Hematopoietic multipotent progenitor cell (in vitro differentiated cells): ENCODE data around the gene UBE2A. TPM values are rescaled to one million over a fixed set of nuclear protein-coding genes. Genes with fewer than 3 reads are reported as not detected.

Experiments
- DNase-seq, 3 donors: peaks; one replicate each; pipeline ENCODE4 v3.0.0-alpha.2; 2011 to 2015; ENCODE audit warnings: low read depth in 2 of 3, low spot score in 2 of 3
- total RNA-seq: library from RNA; depleted of rRNA; stranded (reverse); fragments of >200 nt; gene quantifications from one replicate; pipeline ENCODE4 v1.2.3, GENCODE V29; 2012

UBE2A gene
- 21.3 TPM for total RNA-seq

GRCh38 chrX:119574394-119575266 is at the start of gene UBE2A:
Gene UBE2A, plus strand, starts transcription at chrX:119574563. Its CDS starts 149 bp downstream, at chrX:119574712.
- DNase-seq: peak; percentile 62 to 94 (median 91)

GRCh38 chrX:119529345-119530276 is 44.8 kb upstream of the UBE2A start:
- peak in 1 of 3 donors; percentile 4 for DNase-seq

DNA sequence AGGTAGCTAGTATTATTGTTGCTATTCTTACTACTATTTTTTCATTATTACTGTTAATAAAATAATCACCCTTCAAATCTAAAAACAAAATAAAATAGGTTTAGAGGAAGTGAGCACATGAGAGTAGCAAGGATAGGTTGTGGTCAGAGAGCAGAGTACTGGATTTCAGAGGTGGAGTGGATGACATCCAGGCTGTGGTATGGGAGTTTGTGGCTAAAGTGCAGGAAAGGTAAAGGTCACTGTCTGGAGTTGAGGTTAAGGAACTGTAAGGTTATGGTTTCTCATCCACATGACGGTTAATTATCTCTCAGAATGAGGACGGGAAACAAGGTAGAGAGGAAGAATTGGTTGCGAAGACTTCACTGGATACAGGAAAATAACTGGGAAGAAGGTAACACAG is 36.9 kb upstream of the UBE2A start:
- DNase-seq: no peak

- DNase-seq: no peak
Measured at GRCh38 chrX:119539872-119540271, 34.5 kb upstream of the UBE2A start.

GRCh38 chrX:119541188-119541587 is 33.2 kb upstream of the UBE2A start:
- DNase-seq: no peak

DNA sequence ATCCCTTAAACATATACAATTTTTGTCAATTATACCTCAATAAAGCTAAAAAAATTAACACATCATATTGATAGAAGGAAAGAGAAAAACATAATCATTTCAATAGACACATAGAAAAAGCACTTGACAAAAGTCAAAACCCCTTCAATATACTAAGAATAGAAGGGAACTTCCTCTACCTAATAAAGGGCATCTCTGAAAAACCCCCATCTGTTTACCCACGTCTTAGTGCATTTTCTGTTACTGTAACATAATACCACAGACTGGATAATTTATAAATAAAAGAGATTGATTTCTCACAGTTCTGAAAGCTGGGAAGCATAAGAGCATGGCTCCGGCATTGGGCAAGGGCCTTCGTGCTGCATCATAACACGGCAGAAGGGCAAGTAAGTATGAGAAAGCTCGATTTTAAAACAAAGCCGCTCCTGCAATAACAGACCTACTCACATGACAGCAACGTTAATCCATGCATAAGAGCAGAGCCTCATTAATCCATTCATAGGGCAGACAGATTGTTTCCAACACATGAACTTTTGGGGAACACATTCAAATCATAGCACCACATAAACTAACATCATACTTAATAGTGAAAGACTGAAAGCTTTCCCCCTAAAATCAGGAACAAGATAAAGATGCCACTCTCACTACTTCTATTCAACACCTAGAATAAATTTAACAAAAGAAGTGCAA is 24.9 kb upstream of the UBE2A start:
- no peak for DNase-seq

GRCh38 chrX:119552508-119552907 is 21.9 kb upstream of the UBE2A start:
- DNase-seq: no peak

GRCh38 chrX:119565107-119565663 is 9.2 kb upstream of the UBE2A start, which contains the start of gene STEEP1:
Gene STEEP1, minus strand, starts transcription at chrX:119565409. Its CDS starts 54 bp downstream, at chrX:119565355.
- peak; percentile 57 to 94 (median 89) for DNase-seq

DNA sequence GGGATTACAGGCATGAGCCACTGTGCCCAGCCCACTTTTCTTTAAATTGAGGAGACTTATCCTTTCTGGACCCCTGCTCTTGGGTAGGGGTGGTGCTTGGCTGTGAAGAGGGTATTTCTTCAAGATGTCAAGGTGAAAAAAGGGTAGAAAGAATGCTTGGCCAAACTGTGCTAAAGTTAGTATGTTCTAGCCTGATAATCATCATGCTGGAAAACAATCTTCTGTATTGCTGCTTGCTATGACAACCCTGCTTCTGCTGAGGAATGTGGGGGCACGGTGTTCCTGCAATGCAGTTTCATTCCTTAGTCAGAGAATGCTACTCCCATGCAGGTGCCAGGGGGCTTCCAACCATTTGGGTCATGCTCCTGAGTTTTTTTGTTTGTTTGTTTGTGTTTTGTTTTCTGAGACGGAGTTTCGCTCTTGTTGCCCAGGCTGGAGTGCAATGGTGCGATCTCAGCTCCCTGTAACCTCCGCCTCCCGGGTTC is 4.0 kb upstream of the UBE2A start:
- no peak for DNase-seq

DNA sequence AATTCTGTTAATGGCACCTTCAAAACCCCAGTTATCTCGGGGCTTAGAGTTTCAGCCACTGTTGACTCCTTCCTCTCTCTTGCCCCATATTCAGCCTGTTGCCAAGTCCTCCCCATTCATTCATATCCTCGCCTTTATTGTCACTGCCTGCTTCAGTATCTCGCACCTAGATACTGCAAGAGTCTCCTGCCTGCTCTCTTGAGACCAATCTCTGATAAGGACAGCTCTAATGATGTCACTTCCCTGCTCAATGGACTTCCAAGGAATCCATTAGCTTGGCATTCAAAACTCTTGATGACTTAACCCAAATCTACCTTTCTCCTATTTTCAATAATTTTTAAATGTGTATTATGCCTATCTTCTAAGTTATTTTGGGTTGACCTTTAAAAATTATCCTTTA is 1.1 kb upstream of the UBE2A start:
- DNase-seq: no peak

DNA sequence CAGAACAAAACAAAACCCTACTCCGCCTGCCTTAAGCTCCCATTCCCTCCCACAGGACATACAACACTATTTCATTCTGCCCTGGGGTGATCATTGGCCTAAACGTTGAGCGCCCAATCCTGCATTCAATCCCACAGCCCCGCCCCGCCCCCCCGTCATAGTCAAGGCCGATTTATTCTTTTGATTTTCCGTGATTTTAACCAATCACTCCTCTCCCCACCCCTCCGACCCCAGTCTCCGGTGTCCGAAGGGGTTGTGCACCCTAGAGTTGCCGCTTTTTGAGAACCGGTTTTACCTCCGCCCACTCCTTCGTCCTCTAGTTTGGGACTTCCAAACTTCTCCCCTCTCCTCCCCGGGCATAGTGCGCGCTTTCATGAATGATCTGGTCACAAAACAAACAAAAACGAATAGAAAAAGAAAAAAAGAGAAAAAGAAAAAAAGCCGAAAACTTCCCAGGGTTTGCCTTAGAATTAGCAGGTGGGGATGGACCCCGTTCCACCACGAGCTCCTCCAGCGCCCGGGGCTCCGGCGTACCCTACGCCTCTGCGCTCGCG is 446 bp upstream of the UBE2A start:
- no peak for DNase-seq

GRCh38 chrX:119579414-119579813 is 5.1 kb downstream of the UBE2A start:
- no peak for DNase-seq

DNA sequence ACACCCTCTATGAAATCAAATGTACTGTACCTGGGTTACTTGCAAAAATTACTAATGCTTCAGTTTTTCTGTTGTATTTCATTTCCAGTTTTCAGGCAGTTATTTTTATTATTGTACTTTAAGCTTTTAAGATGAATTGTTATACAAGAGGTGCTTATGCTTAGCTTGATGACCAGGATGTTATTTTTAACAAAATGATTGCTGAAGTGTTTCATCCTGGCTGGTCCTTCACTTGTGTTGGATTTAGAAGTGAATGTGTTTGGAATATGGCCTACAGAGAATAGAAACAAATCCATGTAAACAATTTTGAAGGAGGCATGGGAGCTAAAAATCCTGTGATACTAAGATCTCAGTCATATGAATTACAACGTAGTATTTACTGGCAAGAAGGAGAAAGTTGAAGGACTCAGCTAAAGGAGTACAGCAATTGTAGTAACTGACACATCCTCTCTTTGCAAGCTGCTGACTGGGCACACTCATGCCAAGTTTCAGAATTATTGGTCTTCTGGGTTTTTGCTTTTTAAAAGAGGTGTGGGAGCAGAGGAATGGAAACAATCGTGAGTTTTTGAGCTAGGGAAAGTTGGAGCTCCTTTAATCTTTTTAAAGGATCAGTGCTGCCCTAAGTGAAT is 9.2 kb downstream of the UBE2A start:
- DNase-seq: no peak

DNA sequence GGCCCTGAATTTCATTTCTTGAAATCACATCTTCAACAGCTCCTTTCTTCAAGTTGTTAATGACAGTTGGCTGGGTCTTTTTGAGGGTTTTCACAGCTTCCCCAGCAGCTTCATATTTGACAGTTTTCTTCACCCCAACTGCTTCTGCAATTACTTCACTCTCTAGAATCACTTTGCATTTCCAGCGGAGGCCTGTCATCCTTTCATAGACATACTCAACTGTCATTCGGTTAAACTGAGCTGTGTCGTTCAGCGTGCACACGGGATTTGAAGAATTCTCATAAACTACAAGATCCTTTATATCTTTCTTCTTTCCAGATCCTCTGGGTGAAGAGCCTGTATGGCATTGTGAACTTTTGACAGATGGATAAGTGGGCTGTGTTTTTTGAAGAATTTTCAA is 15.4 kb downstream of the UBE2A start:
- no peak for DNase-seq

GRCh38 chrX:119602701-119603255 is 28.4 kb downstream of the UBE2A start:
- no peak for DNase-seq

DNA sequence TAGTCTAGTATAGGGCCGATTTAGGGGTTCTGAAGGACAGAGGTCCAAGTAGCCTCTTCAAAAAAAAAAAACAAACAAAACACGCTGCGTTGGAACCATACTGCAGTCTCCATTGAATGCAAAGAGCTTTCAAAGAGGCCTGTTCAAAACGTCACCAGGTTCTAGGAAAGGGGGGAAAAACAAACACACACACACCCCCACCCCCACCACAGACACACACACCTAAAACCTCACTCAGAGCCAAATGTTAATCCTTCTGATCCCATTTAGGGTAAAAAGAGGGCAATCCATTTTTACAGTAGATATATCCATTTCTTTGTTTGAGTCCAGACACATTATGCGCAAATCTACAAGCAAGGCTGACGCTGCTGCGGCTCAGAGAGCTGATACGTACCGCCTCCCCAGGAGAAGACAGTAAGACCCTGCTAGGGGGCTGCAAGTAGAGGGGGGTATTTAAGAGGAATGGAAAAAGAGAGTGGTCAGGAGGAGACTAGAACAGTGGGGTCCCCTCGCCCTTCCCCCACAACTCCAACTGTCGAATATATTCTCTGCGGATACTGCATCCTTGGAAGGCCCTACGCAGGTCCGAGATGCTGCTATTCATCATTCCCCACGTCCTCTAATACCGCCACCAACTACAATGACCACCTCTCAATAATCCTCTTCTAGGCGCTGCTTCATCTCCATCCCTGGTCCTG is 30.6 kb downstream of the UBE2A start:
- no peak for DNase-seq

DNA sequence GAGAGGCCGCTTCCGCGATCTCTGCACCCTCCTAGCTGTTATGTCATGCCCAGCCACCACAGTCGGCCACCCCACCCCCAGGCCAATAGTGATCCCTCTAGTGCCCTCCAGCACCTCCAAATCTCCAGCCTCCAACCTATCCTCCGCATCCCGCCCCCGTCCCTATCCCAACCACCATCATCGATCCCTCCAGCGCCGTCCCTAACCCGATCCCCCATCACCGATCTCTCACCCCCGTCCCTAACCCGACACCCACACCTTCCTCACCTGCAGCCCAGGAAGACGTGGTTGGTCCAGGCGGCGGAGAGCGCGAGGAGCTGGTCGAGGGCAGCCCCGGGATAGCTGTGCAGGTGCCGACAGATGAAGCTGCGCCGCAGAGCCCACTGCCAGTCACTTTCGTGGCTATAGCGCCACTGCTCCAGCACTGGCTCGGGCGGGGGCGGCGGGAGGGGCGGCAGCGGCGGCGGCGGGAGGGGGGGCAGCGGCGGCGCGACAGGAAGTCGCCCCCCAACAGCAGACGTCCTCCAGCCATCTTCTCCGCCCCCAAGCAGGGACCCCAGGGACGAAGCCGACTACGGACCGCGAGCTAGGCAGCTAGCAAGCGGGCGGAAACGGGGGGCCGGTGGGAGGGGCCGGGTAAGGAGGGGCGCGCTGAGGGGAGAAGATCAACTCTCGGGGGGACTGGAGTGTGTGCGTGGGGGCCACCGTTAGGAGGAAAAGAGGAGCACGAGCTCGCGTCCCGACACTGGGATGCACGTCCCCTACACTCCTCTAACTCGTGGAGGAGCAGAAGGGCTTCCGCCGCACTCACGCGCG is 31.3 kb downstream of the UBE2A start:
- DNase-seq: peak; percentile 23 to 50 (median 50)
